GM10248 (cell line): ENCODE results near the gene CCDC127.
"Not testable (repeated sequence)": the region's sequence is repeated elsewhere in the genome, so short reads cannot be mapped to it uniquely, and the experiment has no call there.

Experiments
- CTCF ChIA-PET: fragments of 300-600 bp; sonication (Branson Sonifier 250); formaldehyde crosslinking; extraction: SDS; loops from one replicate; lab custom pipeline; 2021; ENCODE audit warnings: antibody characterized with exemption; lab: Yijun Ruan, JAX
- POLR2A ChIA-PET: fragments of 350-650 bp; sonication (Branson Sonifier 250); formaldehyde crosslinking; extraction: SDS; loops from one replicate; lab custom pipeline; 2020; ENCODE audit warnings: antibody characterized with exemption; lab: Yijun Ruan, JAX
- DNase-seq: peaks from one replicate; pipeline ENCODE4 v3.0.0; 2012; ENCODE audit errors: extremely low spot score
- TF ChIP-seq, protein P1 (sequence below): IDR thresholded peaks from 2 replicates; pipeline ENCODE4 v1.5.1; 2012; ENCODE audit warnings: mild to moderate bottlenecking, low read depth; ENCODE audit errors: extremely low read depth, missing control alignments, control extremely low read depth

Gene CCDC127

DNA sequence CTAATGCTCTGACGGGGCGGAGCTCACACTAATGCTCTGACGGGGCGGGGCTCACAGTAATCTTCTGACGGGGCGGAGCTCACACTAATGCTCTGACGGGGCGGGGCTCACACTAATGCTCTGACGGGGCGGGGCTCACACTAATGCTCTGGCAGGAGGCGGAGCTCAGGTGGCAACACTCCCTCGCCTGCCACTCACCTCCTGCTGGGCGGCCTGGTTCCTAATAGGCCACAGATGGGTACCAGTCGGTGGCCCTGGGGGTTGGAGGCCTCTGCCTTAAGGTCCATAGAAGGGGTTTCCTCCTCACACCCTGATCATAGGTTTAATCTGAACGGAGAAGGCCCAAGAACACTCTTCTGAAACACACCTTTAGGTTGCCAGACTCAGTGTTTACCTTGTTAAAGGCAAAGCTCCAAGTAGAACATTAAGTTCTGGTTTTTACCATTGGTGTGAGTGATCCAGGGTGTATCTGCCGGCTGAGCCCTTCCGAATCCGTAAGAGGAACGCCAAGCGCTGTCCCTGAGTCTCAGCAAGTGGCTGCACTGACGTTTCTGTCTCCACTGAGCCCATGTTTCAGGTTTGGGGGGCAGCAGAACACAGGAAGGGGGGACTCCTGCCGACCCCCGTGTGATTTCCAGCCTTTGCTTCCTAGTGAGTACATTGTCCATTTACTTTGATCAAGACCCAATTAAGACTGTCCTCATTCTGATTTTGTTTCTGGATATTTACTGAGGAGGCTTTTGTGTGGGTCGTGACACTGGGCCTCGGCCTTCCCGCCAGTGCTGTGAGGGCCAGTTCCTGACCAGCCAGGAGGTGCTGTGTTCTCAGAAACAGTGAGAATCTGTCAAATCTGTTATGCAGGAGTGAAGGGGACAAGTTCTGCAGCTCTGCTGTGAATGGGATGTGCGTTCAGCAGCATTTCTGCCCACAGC, 51.2 kb downstream of the CCDC127 start:
- TF ChIP-seq, protein P1, sequence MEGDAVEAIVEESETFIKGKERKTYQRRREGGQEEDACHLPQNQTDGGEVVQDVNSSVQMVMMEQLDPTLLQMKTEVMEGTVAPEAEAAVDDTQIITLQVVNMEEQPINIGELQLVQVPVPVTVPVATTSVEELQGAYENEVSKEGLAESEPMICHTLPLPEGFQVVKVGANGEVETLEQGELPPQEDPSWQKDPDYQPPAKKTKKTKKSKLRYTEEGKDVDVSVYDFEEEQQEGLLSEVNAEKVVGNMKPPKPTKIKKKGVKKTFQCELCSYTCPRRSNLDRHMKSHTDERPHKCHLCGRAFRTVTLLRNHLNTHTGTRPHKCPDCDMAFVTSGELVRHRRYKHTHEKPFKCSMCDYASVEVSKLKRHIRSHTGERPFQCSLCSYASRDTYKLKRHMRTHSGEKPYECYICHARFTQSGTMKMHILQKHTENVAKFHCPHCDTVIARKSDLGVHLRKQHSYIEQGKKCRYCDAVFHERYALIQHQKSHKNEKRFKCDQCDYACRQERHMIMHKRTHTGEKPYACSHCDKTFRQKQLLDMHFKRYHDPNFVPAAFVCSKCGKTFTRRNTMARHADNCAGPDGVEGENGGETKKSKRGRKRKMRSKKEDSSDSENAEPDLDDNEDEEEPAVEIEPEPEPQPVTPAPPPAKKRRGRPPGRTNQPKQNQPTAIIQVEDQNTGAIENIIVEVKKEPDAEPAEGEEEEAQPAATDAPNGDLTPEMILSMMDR, result no peak
- ChIA-PET CTCF (no interaction called here), POLR2A (no interaction called here)
- DNase-seq, result no peak

DNA sequence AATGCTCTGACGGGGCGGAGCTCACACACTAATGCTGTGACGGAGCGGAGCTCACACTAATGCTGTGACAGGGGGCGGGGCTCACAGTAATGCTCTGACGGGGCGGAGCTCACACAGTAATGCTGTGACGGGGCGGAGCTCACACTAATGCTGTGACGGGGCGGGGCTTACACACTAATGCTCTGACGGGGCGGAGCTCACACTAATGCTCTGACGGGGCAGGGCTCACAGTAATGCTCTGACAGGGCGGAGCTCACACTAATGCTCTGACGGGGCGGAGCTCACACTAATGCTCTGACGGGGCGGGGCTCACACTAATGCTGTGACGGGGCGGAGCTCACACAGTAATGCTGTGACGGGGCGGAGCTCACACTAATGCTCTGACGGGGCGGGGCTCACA, 53.2 kb downstream of the CCDC127 start:
- DNase-seq, POLR2A ChIA-PET, CTCF ChIA-PET: not testable (repeated sequence)

DNA sequence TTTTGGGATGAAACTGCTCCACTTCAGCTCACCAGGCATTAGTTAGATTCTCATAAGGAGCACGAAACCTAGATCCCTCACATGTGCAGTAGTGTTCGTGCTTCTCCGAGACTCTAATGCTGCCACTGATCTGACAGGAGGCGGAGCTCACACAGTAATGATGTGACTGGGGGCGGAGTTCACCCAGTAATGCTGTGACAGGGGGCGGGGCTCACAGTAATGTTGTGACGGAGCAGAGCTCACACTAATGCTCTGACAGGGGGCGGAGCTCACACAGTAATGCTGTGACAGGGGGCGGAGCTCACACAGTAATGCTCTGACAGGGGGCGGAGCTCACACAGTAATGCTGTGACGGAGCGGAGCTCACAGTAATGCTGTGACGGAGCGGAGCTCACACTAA, 53.7 kb downstream of the CCDC127 start:
- CTCF ChIA-PET, result no interaction called here

DNA sequence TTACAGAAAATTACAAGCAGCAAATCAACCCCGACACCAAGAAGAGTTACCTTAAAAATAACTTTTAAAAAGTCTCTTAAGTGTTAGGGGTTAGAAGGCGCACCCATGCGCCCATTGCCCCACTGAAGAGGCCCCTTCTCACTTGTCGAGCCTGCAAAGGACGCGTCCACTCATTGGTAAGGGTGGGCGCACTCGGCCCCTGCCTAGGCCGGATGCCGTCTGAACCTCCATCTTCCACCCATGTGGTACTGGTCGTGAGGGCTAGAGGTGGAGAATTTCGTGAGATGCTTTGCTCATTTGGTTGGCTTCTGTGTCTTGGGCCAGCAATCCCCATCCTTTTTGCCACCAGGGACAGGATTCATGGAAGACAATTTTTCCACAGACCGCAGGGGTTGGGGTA, 54.1 kb downstream of the CCDC127 start:
- POLR2A ChIA-PET, result no interaction called here
- CTCF ChIA-PET, result no interaction called here
- TF ChIP-seq, protein P1, result no peak
- DNase-seq, result no peak

More for the DNA sequence above, 53.7 kb downstream of the CCDC127 start:
- no peak for DNase-seq
- TF ChIP-seq, protein P1, result no peak
- POLR2A ChIA-PET, result no interaction called here

DNA sequence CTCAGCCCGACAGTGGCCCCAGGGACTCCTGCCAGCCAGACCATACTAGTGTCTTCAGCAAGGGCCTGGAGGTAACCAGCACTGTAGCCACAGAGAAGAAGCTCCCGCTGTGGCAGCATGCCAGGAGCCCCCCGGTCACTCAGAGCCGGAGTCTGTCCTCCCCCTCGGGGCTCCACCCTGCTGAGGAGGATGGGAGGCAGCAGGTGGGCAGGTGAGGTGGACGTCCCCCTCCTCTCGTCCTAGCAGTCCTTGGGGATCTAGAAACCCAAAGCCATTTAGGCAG, 54.7 kb downstream of the CCDC127 start:
- TF ChIP-seq, protein P1, result no peak
- CTCF ChIA-PET, result no interaction called here
- no peak for DNase-seq
- POLR2A ChIA-PET, result no interaction called here

DNA sequence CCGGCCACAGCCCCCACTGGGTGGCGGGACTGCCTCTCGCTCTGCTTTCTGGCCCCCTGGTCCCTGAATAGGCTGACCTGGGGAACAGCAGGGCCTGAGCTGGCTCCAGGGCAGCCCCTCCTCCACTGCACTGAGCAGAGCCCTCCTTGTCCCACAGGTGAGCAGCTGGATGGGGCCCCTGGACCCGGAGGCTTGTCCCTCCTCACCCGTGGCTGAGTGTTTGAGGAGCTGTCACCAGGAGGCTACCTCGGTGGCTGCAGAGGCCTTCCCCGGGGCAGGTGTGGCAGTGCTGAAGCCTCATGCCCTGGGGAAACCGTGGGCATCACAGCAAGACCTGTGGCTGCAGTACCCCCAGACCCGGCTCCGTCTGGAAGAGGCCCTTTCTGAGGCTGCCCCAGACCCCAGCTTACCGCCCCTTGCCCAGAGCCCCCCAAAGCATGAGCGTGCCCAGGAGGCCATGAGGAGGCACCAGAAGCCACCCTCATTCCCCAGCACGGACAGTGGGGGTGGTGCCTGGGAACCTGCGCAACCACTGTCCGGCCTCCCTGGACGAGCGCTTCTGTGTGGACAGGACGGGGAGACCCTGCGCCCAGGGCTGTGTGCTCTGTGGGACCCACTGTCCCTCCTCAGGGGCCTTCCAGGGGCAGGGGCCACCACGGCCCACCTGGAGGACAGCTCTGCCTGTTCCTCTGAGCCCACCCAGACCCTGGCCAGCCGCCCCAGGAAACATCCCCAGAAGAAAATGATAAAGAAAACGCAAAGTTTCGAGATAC, 55.2 kb downstream of the CCDC127 start:
- CTCF ChIA-PET, result no interaction called here
- POLR2A ChIA-PET, result no interaction called here
- TF ChIP-seq, protein P1, result no peak
- DNase-seq, result no peak

DNA sequence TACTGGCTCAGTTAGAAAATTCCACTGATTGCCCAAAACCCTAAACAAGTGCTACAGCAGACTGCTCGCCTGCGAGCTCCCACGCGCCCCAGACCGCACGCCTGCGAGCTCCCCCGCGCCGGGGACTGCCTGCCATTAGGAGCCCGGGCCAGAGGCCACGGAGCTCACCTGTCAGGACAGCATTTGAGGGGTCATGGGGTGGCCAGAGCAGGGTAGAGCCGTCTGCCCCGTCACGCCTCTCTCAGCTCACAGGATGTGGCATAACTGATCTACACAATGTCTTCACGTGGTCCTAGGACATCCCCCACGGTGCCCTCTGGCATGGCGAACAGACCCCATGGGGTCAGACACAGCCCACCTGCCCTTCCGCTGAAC, 55.8 kb downstream of the CCDC127 start:
- no peak for DNase-seq
- ChIA-PET POLR2A (no interaction called here), CTCF (no interaction called here)
- TF ChIP-seq, protein P1, result no peak
